PC-3 (cell line): ENCODE results near the gene SGSH. TPM values are rescaled to one million over a fixed set of nuclear protein-coding genes. Genes with fewer than 3 reads are reported as not detected.

Source experiments
- ATAC-seq: fragments of 200-7000 bp; cut with Tn5 transposase; 2 replicates; pipeline ENCODE4 v1.9.1; 2020; ENCODE audit warnings: mild to moderate bottlenecking, moderate library complexity
- BruUV-seq: library from RNA; stranded (reverse); fragments of 400-500 nt; replicated peaks from 2 replicates; lab custom pipeline; 2021; lab: Mats Ljungman, UMichigan
- CTCF ChIA-PET: fragments of 300-600 bp; sonication (Branson Sonifier 250); formaldehyde crosslinking; loops from one replicate; lab custom pipeline; 2022; ENCODE audit warnings: antibody characterized with exemption; lab: Charles Lee
- POLR2A ChIA-PET: fragments of 300-600 bp; sonication (Branson Sonifier 250); formaldehyde crosslinking; loops from one replicate; lab custom pipeline; 2022; ENCODE audit warnings: antibody characterized with exemption; ENCODE audit not compliant: unreplicated experiment; lab: Charles Lee
- DNase-seq: peaks from one replicate; pipeline ENCODE4 v3.0.0-alpha.2; 2015
- H2AFZ ChIP-seq: fragments of 300-600 bp; sonication (generic); 2 replicates; pipeline ENCODE4 v1.6.0; 2016; ENCODE audit warnings: antibody characterized with exemption, low read length
- H3F3A ChIP-seq: fragments of 300-600 bp; sonication (generic); one replicate; pipeline ENCODE4 v1.6.0; 2017; ENCODE audit warnings: antibody characterized with exemption, low read length, control low read depth, mild to moderate bottlenecking; ENCODE audit not compliant: unreplicated experiment
- H3K27ac ChIP-seq: fragments of 300-600 bp; sonication (generic); 2 replicates; pipeline ENCODE4 v1.5.1; 2016; ENCODE audit warnings: mild to moderate bottlenecking, low read length
- H3K27me3 ChIP-seq: fragments of 300-600 bp; sonication (generic); 2 replicates; pipeline ENCODE4 v1.6.1; 2016; ENCODE audit warnings: low read length, mixed read lengths
- H3K36me3 ChIP-seq: fragments of 300-600 bp; sonication (generic); 2 replicates; pipeline ENCODE4 v1.6.1; 2016; ENCODE audit warnings: low read depth, mixed run types, low read length, mixed read lengths
- H3K4me1 ChIP-seq: fragments of 300-600 bp; sonication (generic); 2 replicates; pipeline ENCODE4 v1.5.1; 2016; ENCODE audit warnings: low read length; ENCODE audit not compliant: insufficient read depth
- H3K4me2 ChIP-seq: fragments of 300-600 bp; sonication (generic); 2 replicates; pipeline ENCODE4 v1.6.0; 2016; ENCODE audit warnings: low read length
- H3K4me3 ChIP-seq: fragments of 300-600 bp; sonication (generic); 2 replicates; pipeline ENCODE4 v1.5.1; 2016; ENCODE audit warnings: mild to moderate bottlenecking, low read length, mixed read lengths
- H3K79me2 ChIP-seq: fragments of 300-600 bp; sonication (generic); 2 replicates; pipeline ENCODE4 v1.6.1; 2017; ENCODE audit warnings: low read length, mixed read lengths
- H3K9ac ChIP-seq: fragments of 300-600 bp; sonication (generic); 2 replicates; pipeline ENCODE4 v1.6.0; 2016; ENCODE audit warnings: mild to moderate bottlenecking, low read length
- H3K9me2 ChIP-seq: fragments of 300-600 bp; sonication (generic); replicated peaks from 2 replicates; pipeline ENCODE4 v1.6.1; 2016; ENCODE audit warnings: mixed run types, low read length, mixed read lengths
- H3K9me3 ChIP-seq: fragments of 300-600 bp; sonication (generic); 2 replicates; pipeline ENCODE4 v1.6.1; 2016; ENCODE audit warnings: low read length, mixed read lengths
- H4K20me1 ChIP-seq: fragments of 300-600 bp; sonication (generic); 2 replicates; pipeline ENCODE4 v1.6.1; 2016; ENCODE audit warnings: low read length, mixed read lengths
- CTCF ChIP-seq: fragments of 300-600 bp; sonication (generic); conservative IDR thresholded peaks from 2 replicates; pipeline ENCODE4 v1.5.1; 2017; ENCODE audit warnings: antibody characterized with exemption, low read depth, mild to moderate bottlenecking, low read length
- EZH2 ChIP-seq: fragments of 300-600 bp; sonication (generic); IDR thresholded peaks from one replicate; pipeline ENCODE4 v1.6.1; 2017; ENCODE audit warnings: antibody characterized with exemption, mild to moderate bottlenecking, low read length; ENCODE audit not compliant: unreplicated experiment
- EZH2phosphoT487 ChIP-seq: fragments of 300-600 bp; sonication (generic); IDR thresholded peaks from 2 replicates; pipeline ENCODE4 v1.6.1; 2018; ENCODE audit warnings: mild to moderate bottlenecking, antibody characterized with exemption, low read length, borderline replicate concordance
- intact Hi-C: fragments of 100-400 bp; cut with micrococcal nuclease; formaldehyde crosslinking; loops from 2 replicates; pipeline ENCODE4 v1.9.0; 2023
- total RNA-seq: library from RNA; depleted of rRNA; stranded (reverse); fragments of >200 nt; gene quantifications from 2 replicates; pipeline ENCODE4 v1.2.3, GENCODE V29; 2014

Gene SGSH
- total RNA-seq, 1 experiment from 2014 or later = 16.6 TPM

GRCh38 chr17:80217703-80218362, 2.3 kb downstream of the SGSH start:
- ChIA-PET POLR2A (interaction anchor here (0.5 kb wide), 1 partner anchor 8 kb away, joined by 34 read pairs; no protein-coding TSS in a partner anchor), CTCF (no interaction called here)
- H3K4me1 ChIP-seq = peaks cover 20% of the 10 kb centered on the region
- ATAC-seq (no peak), DNase-seq (no peak)
- BruUV-seq = no TSS peak
- TF ChIP-seq EZH2 (no peak), CTCF (no peak), EZH2phosphoT487 (no peak)
- H3K4me2 ChIP-seq = 0 out of 2 replicates have a peak overlapping the region, but pooled peaks have one; percentile 95
- intact Hi-C loops = loop anchor here (2.0 kb wide), 1 partner anchor 37 kb away; no protein-coding TSS in a partner anchor
- no peak overlapping the region for H3K27ac ChIP-seq
- H3K27me3 ChIP-seq = no peaks in the 10 kb centered on the region
- H4K20me1 ChIP-seq = peaks cover 5% of the 10 kb centered on the region; the same call in 1 of the 2 replicates
- no peak overlapping the region for H3K9ac ChIP-seq
- H3K36me3 ChIP-seq = peaks cover 13% of the 10 kb centered on the region
- peaks cover 30% of the 10 kb centered on the region for H3K79me2 ChIP-seq
- H2AFZ ChIP-seq = no peak overlapping the region
- no peaks in the 10 kb centered on the region for H3K9me3 ChIP-seq
- no peaks in the 10 kb centered on the region for H3F3A ChIP-seq
- H3K9me2 ChIP-seq = no peaks in the 10 kb centered on the region
- no peak overlapping the region for H3K4me3 ChIP-seq

- ATAC-seq = no peak
- Histone ChIP-seq H3F3A (no peaks in the 10 kb centered on the region), H3K4me3 (no peak overlapping the region), H3K9me2 (no peaks in the 10 kb centered on the region), H3K79me2 (peaks cover 30% of the 10 kb centered on the region), H3K9ac (no peak overlapping the region), H3K4me2 (no peak overlapping the region), H3K27ac (no peak overlapping the region), H3K4me1 (peaks cover 20% of the 10 kb centered on the region), H2AFZ (no peak overlapping the region), H3K36me3 (peaks cover 16% of the 10 kb centered on the region), H3K27me3 (no peaks in the 10 kb centered on the region), H3K9me3 (no peaks in the 10 kb centered on the region), H4K20me1 (peaks cover 5% of the 10 kb centered on the region; the same call in 1 of the 2 replicates)
- CTCF ChIA-PET = no interaction called here
- intact Hi-C loops = no loop called here
- no TSS peak for BruUV-seq
- POLR2A ChIA-PET = no interaction called here
- DNase-seq = no peak
- TF ChIP-seq EZH2phosphoT487 (no peak), CTCF (no peak), EZH2 (no peak)
These were observed 3.4 kb downstream of the SGSH start for GRCh38 chr17:80216473-80217456.
